Esophagus muscularis mucosa (tissue), 4 donors: ENCODE data around the gene FOXN1. TPM values are rescaled to one million over a fixed set of nuclear protein-coding genes. Genes with fewer than 3 reads are reported as not detected.

Experiments
- DNase-seq: peaks from one replicate; pipeline ENCODE4 v3.0.0-alpha.2; 2017; ENCODE audit errors: extremely low spot score
- H3K27ac ChIP-seq, 4 donors: fragments of 200-600 bp; sonication (generic); replicated peaks in 1 of 4; 1 replicate in 3 of 4; 2 replicates in 1 of 4; pipeline ENCODE4 v1.5.1; 2016 to 2019; ENCODE audit warnings: mild to moderate bottlenecking in 1 of 4
- H3K27me3 ChIP-seq, 4 donors: fragments of 200-600 bp; sonication (generic); one replicate each; pipeline versions ENCODE4 v1.5.1 to v1.6.0; 2016 to 2019
- H3K36me3 ChIP-seq, 4 donors: fragments of 200-600 bp; sonication (generic); one replicate each; pipeline ENCODE4 v1.5.1; 2016 to 2019
- H3K4me1 ChIP-seq, 4 donors: fragments of 200-600 bp; sonication (generic); one replicate each; pipeline ENCODE4 v1.5.1; 2016 to 2019
- H3K4me3 ChIP-seq, 4 donors: fragments of 200-600 bp; sonication (generic); 1 replicate in 2 of 4; 2 replicates in 2 of 4; pipeline ENCODE4 v1.5.1; 2016 to 2019; ENCODE audit warnings: mild to moderate bottlenecking in 4 of 4, moderate library complexity in 1 of 4
- H3K9me3 ChIP-seq, 4 donors: fragments of 200-600 bp; sonication (generic); 1 replicate in 3 of 4; 2 replicates in 1 of 4; pipeline ENCODE4 v1.5.1; 2016 to 2019
- EP300 ChIP-seq: sonication (generic); formaldehyde crosslinking; IDR thresholded peaks from one replicate; pipeline ENCODE4 v1.6.1; 2017; ENCODE audit warnings: antibody characterized with exemption
- POLR2A ChIP-seq: fragments of 450-650 bp; IDR thresholded peaks from one replicate; pipeline ENCODE4 v1.6.1; 2017; ENCODE audit warnings: antibody characterized with exemption, moderate library complexity, mild to moderate bottlenecking, low read depth
- POLR2AphosphoS5 ChIP-seq, 2 donors: sonication (generic); formaldehyde crosslinking; IDR thresholded peaks; one replicate each; pipeline ENCODE4 v1.6.1; 2017; ENCODE audit warnings: antibody characterized with exemption in 2 of 2
- WGBS: methylation state at CpG from one replicate; pipeline ENCODE4 v1.1.5; 2018; 5-methylcytosine and 5-hydroxymethylcytosine counted together
- intact Hi-C: fragments of 100-400 bp; cut with DNase I; formaldehyde crosslinking; loops from one replicate; pipeline ENCODE4 v1.15.1; 2023
- total RNA-seq, 4 donors: library from RNA; depleted of rRNA; stranded (reverse); fragments of >200 nt; gene quantifications; one replicate each; pipeline versions ENCODE4 v1.1.0 to v1.2.1, GENCODE V29; 2016
- TF ChIP-seq, protein P1 (sequence below), 3 experiments: fragments of 200-600 bp in 2 of 3; fragments of 450-650 bp in 1 of 3; sonication (generic) in 2 of 3; IDR thresholded peaks; one replicate each; pipeline ENCODE4 v1.5.1; 2017 to 2019; ENCODE audit warnings: antibody characterized with exemption in 3 of 3, mild to moderate bottlenecking in 2 of 3, moderate library complexity in 1 of 3

FOXN1 gene
- total RNA-seq, 4 donors from 2014 or later: not detected

DNA sequence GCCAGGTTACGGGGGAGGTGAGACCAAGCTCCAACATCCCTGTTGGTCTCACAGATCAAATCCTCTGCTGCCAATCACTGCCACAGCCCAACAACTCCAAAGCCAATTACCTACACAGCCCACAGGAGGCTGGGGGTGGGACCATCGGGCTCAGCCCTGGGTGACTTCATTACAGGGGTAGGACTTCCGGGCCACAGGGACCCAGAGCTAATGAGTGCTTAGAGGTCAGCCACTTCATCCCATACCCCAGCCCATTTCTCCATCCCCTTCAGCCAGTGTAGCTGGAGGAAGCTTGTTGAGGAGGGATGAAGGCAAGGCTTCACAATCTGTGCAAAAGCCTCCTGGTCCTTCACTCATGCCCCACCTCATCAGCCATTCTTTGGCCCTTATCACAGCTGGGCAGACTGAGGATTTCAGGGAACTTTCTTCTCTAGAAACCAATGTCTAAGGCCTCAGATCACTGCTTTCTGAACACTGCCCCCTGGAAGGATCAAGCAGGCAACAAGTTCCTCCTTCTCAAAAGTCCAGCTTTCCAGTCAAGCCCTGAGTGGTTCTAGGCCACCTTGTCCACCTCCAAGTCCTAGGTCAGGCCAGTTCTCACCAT, 5.8 kb downstream of the FOXN1 start:
- TF ChIP-seq, protein P1, sequence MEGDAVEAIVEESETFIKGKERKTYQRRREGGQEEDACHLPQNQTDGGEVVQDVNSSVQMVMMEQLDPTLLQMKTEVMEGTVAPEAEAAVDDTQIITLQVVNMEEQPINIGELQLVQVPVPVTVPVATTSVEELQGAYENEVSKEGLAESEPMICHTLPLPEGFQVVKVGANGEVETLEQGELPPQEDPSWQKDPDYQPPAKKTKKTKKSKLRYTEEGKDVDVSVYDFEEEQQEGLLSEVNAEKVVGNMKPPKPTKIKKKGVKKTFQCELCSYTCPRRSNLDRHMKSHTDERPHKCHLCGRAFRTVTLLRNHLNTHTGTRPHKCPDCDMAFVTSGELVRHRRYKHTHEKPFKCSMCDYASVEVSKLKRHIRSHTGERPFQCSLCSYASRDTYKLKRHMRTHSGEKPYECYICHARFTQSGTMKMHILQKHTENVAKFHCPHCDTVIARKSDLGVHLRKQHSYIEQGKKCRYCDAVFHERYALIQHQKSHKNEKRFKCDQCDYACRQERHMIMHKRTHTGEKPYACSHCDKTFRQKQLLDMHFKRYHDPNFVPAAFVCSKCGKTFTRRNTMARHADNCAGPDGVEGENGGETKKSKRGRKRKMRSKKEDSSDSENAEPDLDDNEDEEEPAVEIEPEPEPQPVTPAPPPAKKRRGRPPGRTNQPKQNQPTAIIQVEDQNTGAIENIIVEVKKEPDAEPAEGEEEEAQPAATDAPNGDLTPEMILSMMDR (IDR thresholded peaks at IDR 0.05): no peak
- TF ChIP-seq POLR2AphosphoS5 (IDR thresholded peaks at IDR 0.05): no peak
- no peak for TF ChIP-seq EP300
- no peak for TF ChIP-seq POLR2A
- no peak overlapping the region for H3K27ac ChIP-seq
- H3K4me1 ChIP-seq: peaks cover 0 to 4% (median 0%) of the 10 kb centered on the region in 4 donors
- no peaks in the 10 kb centered on the region for H3K36me3 ChIP-seq
- WGBS: 100% methylated on average over 1 of the region's 3 CpGs
- no peak overlapping the region for H3K4me3 ChIP-seq
- H3K27me3 ChIP-seq: peaks cover 0 to 78% (median 4%) of the 10 kb centered on the region in 4 donors
- H3K9me3 ChIP-seq: no peaks in the 10 kb centered on the region
- intact Hi-C loops: no loop called here
- no peak for DNase-seq

DNA sequence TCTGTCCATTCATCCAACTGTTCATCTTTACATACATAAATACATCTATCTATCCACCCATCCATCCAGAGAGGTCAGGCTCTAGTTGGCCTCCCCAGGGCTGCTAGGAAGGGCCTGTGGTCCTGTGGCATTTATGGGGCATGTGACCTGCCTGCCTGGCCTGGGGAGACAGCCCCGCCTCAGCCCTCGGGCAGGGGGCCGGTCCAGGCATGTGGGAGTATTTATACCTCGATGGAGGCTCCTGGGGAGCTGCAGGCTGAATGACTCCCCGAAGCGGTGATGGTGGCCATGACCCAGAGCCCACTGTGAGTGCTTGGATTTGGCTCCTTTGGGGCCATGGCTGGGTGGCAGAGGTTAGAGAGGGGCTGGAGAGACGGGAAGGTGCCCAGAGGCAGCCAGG, 7.3 kb downstream of the FOXN1 start:
- no peaks in the 10 kb centered on the region for H3K4me1 ChIP-seq
- H3K4me3 ChIP-seq: no peak overlapping the region
- H3K27ac ChIP-seq: no peak overlapping the region
- WGBS: 73% methylated on average over 7 of the region's 7 CpGs
- DNase-seq: no peak
- TF ChIP-seq POLR2A (no peak), EP300 (no peak), POLR2AphosphoS5 (IDR thresholded peaks at IDR 0.05) (no peak)
- TF ChIP-seq, protein P1 (IDR thresholded peaks at IDR 0.05): no peak
- H3K27me3 ChIP-seq: peaks cover 0 to 62% (median 2%) of the 10 kb centered on the region in 4 donors
- no peaks in the 10 kb centered on the region for H3K36me3 ChIP-seq
- no peaks in the 10 kb centered on the region for H3K9me3 ChIP-seq
- intact Hi-C loops: no loop called here

DNA sequence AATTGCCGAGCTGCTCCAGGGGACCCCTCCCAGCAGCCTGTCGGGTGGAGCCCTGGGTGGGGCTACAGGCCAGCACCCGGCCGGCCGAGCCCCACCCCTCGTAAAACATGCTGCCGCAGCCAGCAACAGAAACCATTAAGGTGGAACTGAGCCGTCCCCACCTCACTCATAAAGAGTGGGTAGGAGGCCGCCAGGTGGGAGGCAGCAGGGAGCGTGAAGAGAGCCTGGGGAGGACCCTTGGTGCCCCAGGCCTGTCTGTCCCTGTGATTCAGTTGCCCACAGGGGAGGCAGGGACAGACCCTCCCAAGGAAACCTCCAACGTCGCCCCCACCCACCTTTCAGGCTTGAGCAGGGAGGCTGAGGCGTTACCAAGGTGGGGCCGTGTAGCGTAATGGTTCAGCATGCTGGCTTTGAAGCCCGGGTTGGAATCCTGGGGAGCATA, 8.4 kb downstream of the FOXN1 start:
- no peaks in the 10 kb centered on the region for H3K36me3 ChIP-seq
- H3K27me3 ChIP-seq: peaks cover 0 to 51% (median 2%) of the 10 kb centered on the region in 4 donors
- TF ChIP-seq POLR2A (no peak), POLR2AphosphoS5 (IDR thresholded peaks at IDR 0.05) (no peak), EP300 (no peak)
- TF ChIP-seq, protein P1 (IDR thresholded peaks at IDR 0.05): no peak
- no peak overlapping the region for H3K27ac ChIP-seq
- WGBS: 78% methylated on average over 4 of the region's 16 CpGs
- H3K4me3 ChIP-seq: no peak overlapping the region
- no peaks in the 10 kb centered on the region for H3K9me3 ChIP-seq
- H3K4me1 ChIP-seq: no peaks in the 10 kb centered on the region
- DNase-seq: no peak
- intact Hi-C loops: no loop called here

DNA sequence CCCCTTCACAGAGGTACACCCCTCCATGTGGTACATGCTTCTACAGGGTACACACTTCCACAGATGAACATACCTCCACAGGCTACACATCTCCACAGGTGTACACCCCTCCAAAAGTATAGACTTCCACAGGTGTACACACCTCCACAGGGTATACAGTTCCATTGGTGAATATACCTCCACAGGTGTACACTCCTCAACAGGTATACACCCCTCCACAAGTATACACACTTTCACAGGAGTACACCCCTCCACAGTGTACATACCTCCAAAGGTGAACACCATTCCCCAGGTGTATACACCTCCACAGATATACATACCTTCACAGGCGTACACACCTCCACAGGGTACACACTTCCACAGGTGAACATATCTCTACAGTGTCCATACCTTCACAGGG, 9.4 kb downstream of the FOXN1 start:
- Histone ChIP-seq H3K4me3 (no peak overlapping the region), H3K4me1 (no peaks in the 10 kb centered on the region), H3K36me3 (no peaks in the 10 kb centered on the region), H3K27me3 (peaks cover 0 to 42% (median 2%) of the 10 kb centered on the region in 4 donors), H3K27ac (no peak overlapping the region), H3K9me3 (no peaks in the 10 kb centered on the region)
- TF ChIP-seq EP300: no peak
- intact Hi-C loops: no loop called here
- no peak for DNase-seq
- WGBS: 90% methylated on average over 1 of the region's 1 CpG

DNA sequence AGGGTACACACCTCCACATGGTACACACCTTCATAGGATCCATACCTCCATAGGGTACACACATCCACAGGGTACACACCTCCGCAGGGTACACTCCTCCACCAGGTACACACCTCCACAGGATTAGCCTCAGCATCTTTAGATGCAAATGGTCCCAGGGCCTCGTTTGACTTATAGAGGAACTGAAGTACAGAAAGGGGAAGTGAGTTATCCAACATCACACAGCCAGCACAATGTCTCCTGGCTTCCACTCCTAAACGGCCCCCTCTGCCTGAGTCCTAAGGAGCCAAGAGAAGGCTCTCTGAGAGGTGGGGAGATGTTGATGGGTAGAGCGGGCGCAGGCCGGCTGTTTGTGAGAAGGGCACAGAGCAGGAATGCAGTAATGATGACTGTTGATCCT, 12.0 kb downstream of the FOXN1 start:
- peaks cover 0 to 16% (median 0%) of the 10 kb centered on the region in 4 donors for H3K27me3 ChIP-seq
- intact Hi-C loops: no loop called here
- no peak overlapping the region for H3K27ac ChIP-seq
- no peaks in the 10 kb centered on the region for H3K36me3 ChIP-seq
- no peak for DNase-seq
- no peak overlapping the region for H3K4me3 ChIP-seq
- 80% methylated on average over 6 of the region's 6 CpGs for WGBS
- H3K9me3 ChIP-seq: no peaks in the 10 kb centered on the region
- no peaks in the 10 kb centered on the region for H3K4me1 ChIP-seq
- TF ChIP-seq, protein P1 (IDR thresholded peaks at IDR 0.05): no peak
- TF ChIP-seq POLR2A (no peak), EP300 (no peak), POLR2AphosphoS5 (IDR thresholded peaks at IDR 0.05) (no peak)
